HepG2 (cell line): Measurements from ENCODE around the gene KIF22. TPM values are rescaled to one million over a fixed set of nuclear protein-coding genes. Genes with fewer than 3 reads are reported as not detected.
"Not testable (repeated sequence)": the region's sequence is repeated elsewhere in the genome, so short reads cannot be mapped to it uniquely, and the experiment has no call there.

Source experiments
- ATAC-seq: fragments of 200-7000 bp; cut with Tn5 transposase; 3 replicates; pipeline ENCODE4 v1.9.1; 2020; ENCODE audit warnings: mild to moderate bottlenecking, moderate library complexity
- BruUV-seq: library from RNA; stranded (reverse); fragments of 400-500 nt; replicated peaks from 2 replicates; lab custom pipeline; 2021; lab: Mats Ljungman, UMichigan
- CTCF ChIA-PET: fragments of 300-600 bp; formaldehyde crosslinking; extraction: SDS; loops from one replicate; lab custom pipeline; 2021; ENCODE audit warnings: low total read pairs, inconsistent platforms, low intra/inter-chr PET ratio; lab: Yijun Ruan, JAX
- POLR2A ChIA-PET: fragments of 350-600 bp; sonication (Branson Sonifier 250); formaldehyde crosslinking; loops from one replicate; lab custom pipeline; 2020; ENCODE audit warnings: antibody characterized with exemption, inconsistent platforms; lab: Yijun Ruan, JAX
- DNase-seq: peaks from one replicate; pipeline ENCODE4 v3.0.0-alpha.2; 2015; ENCODE audit warnings: low spot score
- FAIRE-seq: peaks from 3 replicates; lab custom pipeline; 2011; peaks lifted over from hg19 to GRCh38; lab: Jason Lieb, UNC
- H2AFZ ChIP-seq: one replicate; pipeline ENCODE4 v1.6.1; 2011; ENCODE audit warnings: low read length, inconsistent platforms
- H3K27ac ChIP-seq: fragments of 300-600 bp; 3 replicates; pipeline ENCODE4 v1.8.0; 2011; ENCODE audit warnings: mixed run types, mild to moderate bottlenecking, mixed read lengths, low read length, inconsistent platforms; ENCODE audit not compliant: insufficient read depth; ENCODE audit errors: extremely low read length
- H3K27me3 ChIP-seq, 2 experiments: fragments of 200-600 bp in 1 of 2; 2 replicates in 1 of 2; 3 replicates in 1 of 2; pipeline versions ENCODE4 v1.6.0 to v1.8.0; 2011; ENCODE audit warnings: low read length in 2 of 2, mild to moderate bottlenecking in 2 of 2, moderate library complexity in 2 of 2, inconsistent platforms in 1 of 2; ENCODE audit not compliant: insufficient read depth in 2 of 2, control insufficient read depth in 1 of 2
- H3K36me3 ChIP-seq, 2 experiments: fragments of 200-600 bp in 1 of 2; replicated peaks in 1 of 2; 2 replicates in 1 of 2; 3 replicates in 1 of 2; pipeline versions ENCODE4 v1.5.1 to v1.8.0; 2011; ENCODE audit warnings: low read length in 2 of 2, inconsistent platforms in 1 of 2; ENCODE audit not compliant: insufficient read depth in 2 of 2, control insufficient read depth in 1 of 2
- H3K4me1 ChIP-seq: 2 replicates; pipeline ENCODE4 v1.5.1; 2012; ENCODE audit warnings: low read length, inconsistent platforms; ENCODE audit not compliant: insufficient read depth
- H3K4me2 ChIP-seq: 2 replicates; pipeline ENCODE4 v1.6.0; 2011; ENCODE audit warnings: low read depth, low read length, inconsistent platforms
- H3K4me3 ChIP-seq, 3 experiments: fragments of 200-600 bp in 1 of 3; sonication (generic), shearing (Covaris generic) in 1 of 3; replicated peaks in 1 of 3; 2 replicates each; pipeline ENCODE4 v1.5.1; 2011 to 2016; ENCODE audit warnings: low read length in 3 of 3, inconsistent platforms in 2 of 3, low read depth in 2 of 3, mild to moderate bottlenecking in 2 of 3, control low read depth in 1 of 3, mixed read lengths in 1 of 3; ENCODE audit not compliant: insufficient read depth in 1 of 3
- H3K79me2 ChIP-seq: one replicate; pipeline ENCODE4 v1.6.1; 2011; ENCODE audit warnings: low read length, inconsistent platforms; ENCODE audit not compliant: insufficient read depth
- H3K9ac ChIP-seq: 2 replicates; pipeline ENCODE4 v1.6.0; 2011; ENCODE audit warnings: mild to moderate bottlenecking, low read depth, low read length, inconsistent platforms; ENCODE audit not compliant: insufficient read depth
- H3K9me3 ChIP-seq: 2 replicates; pipeline ENCODE4 v1.5.1; 2012; ENCODE audit warnings: mild to moderate bottlenecking, low read length
- H4K20me1 ChIP-seq: 2 replicates; pipeline ENCODE4 v1.6.0; 2011; ENCODE audit warnings: inconsistent platforms, mild to moderate bottlenecking, low read length, moderate library complexity; ENCODE audit not compliant: insufficient read depth
- HNF4A ChIP-seq: sonication (generic); formaldehyde crosslinking; IDR thresholded peaks from 2 replicates; pipeline ENCODE4 v1.4.0; 2020; ENCODE audit warnings: missing genetic modification reagents
- NR2F1 ChIP-seq, 2 experiments: fragments of 450-650 bp in 1 of 2; formaldehyde crosslinking in 1 of 2; IDR thresholded peaks; 2 replicates each; pipeline versions ENCODE4 v1.5.0 to v1.6.1; 2016 to 2020; ENCODE audit warnings: mild to moderate bottlenecking in 1 of 2, missing compliant biosample characterization in 1 of 2, missing genetic modification reagents in 1 of 2, moderate library complexity in 1 of 2
- NR2F6 ChIP-seq, 2 experiments: IDR thresholded peaks; 2 replicates each; pipeline ENCODE4 v1.6.1; 2016; ENCODE audit warnings: antibody characterized with exemption in 1 of 2, mild to moderate bottlenecking in 1 of 2
- SOX5 ChIP-seq: IDR thresholded peaks from 2 replicates; pipeline ENCODE4 v1.6.1; 2016; ENCODE audit warnings: borderline replicate concordance
- SOX6 ChIP-seq, 2 experiments: fragments of 450-650 bp in 1 of 2; sonication (generic) in 1 of 2; formaldehyde crosslinking in 1 of 2; IDR thresholded peaks; 2 replicates each; pipeline versions ENCODE4 v1.4.0 to v1.6.1; 2017 to 2020; ENCODE audit warnings: antibody characterized with exemption in 1 of 2, mild to moderate bottlenecking in 1 of 2, missing genetic modification reagents in 1 of 2
- TFE3 ChIP-seq: IDR thresholded peaks from 2 replicates; pipeline ENCODE4 v1.6.1; 2016
- WGBS: methylation state at CpG from one replicate; pipeline ENCODE4 v1.1.6; 2017; ENCODE audit warnings: low lambda C conversion rate; 5-methylcytosine and 5-hydroxymethylcytosine counted together
- in situ Hi-C: cut with HindIII; loops from 2 replicates; pipeline ENCODE4 v1.10.0; 2017; ENCODE audit warnings: low pct_unique_long_range_greater_than_20kb; ENCODE audit not compliant: extremely low pct_ligation_motif_present
- intact Hi-C: fragments of 100-400 bp; cut with micrococcal nuclease; formaldehyde crosslinking; loops from one replicate; pipeline ENCODE4 v1.10.0; 2022; ENCODE audit not compliant: unreplicated experiment
- polyA plus RNA-seq, 8 experiments: library from polyadenylated mRNA; depleted of rRNA in 3 of 8; stranded (reverse) in 7 of 8; unstranded in 1 of 8; fragments of >200 nt; fragmentation: Illumina TruSeq in 4 of 8; extraction: Trizol in 4 of 8; gene quantifications; 2 replicates each; pipeline versions ENCODE4 v1.2.1 to v1.2.3, GENCODE V29; 2011 to 2016; ENCODE audit warnings: low read depth in 4 of 8, missing spikeins in 1 of 8, mixed read lengths in 1 of 8; ENCODE audit not compliant: insufficient read depth in 1 of 8
- total RNA-seq, 5 experiments: library from RNA; depleted of rRNA; stranded (reverse); fragments of >200 nt; fragmentation: Illumina TruSeq; extraction: Trizol; gene quantifications; 2 replicates each; pipeline ENCODE4 v1.2.3, GENCODE V29; 2016; ENCODE audit warnings: low read depth in 1 of 5

The KIF22 gene
- total and polyA plus RNA-seq, 2 of the 13 experiments (the other 11 are each of a cell fraction or from before 2014, with no cell fraction given) = 95.8 to 118 TPM

- BruUV-seq; H3K9me3 ChIP-seq; H3K4me3 ChIP-seq; intact Hi-C loops; H3K27ac ChIP-seq; FAIRE-seq; in situ Hi-C loops; H3K36me3 ChIP-seq; H4K20me1 ChIP-seq; H2AFZ ChIP-seq; H3K79me2 ChIP-seq; DNase-seq; CTCF ChIA-PET; H3K9ac ChIP-seq; ATAC-seq; POLR2A ChIA-PET; TF ChIP-seq SOX6 (IDR thresholded peaks at IDR 0.05); NR2F6 (CRISPR knock-in tag; IDR thresholded peaks at IDR 0.05): not testable (repeated sequence)
- TF ChIP-seq HNF4A (CRISPR knock-in tag) (peak; percentile 56; the same call in 1 of the 2 replicates), SOX6 (CRISPR knock-in tag; IDR thresholded peaks at IDR 0.05) (peak; percentile 34; the same call in 1 of the 2 replicates), NR2F6 (IDR thresholded peaks at IDR 0.05) (peak; percentile 24; the same call in 1 of the 2 replicates), NR2F1 (CRISPR knock-in tag; IDR thresholded peaks at IDR 0.05) (0 out of 4 replicates have a peak, but pooled peaks of 1 of the 2 experiments have one; percentile 46), SOX5 (CRISPR knock-in tag) (peak; percentile 23; the same call in 1 of the 2 replicates), TFE3 (CRISPR knock-in tag) (peak; percentile 58; the same call in 1 of the 2 replicates)
- Histone ChIP-seq H3K27me3 (peaks cover 2 to 25% of the 10 kb centered on the region in 2 experiments; a peak in 4 of 5 replicates), H3K4me1 (peaks cover 52% of the 10 kb centered on the region), H3K4me2 (peak overlapping the region; percentile 44; the same call in 1 of the 2 replicates)
- 48% methylated on average over 13 of the region's 13 CpGs for WGBS
Observed at GRCh38 chr16:29783094-29783953, 7.2 kb upstream of the KIF22 start.
